HepG2 (cell line): Measurements from ENCODE around the gene GPATCH8. TPM values are rescaled to one million over a fixed set of nuclear protein-coding genes. Genes with fewer than 3 reads are reported as not detected.

ENCODE experiments used
- GZF1 ChIP-seq: sonication (generic); formaldehyde crosslinking; IDR thresholded peaks from 2 replicates; pipeline ENCODE4 v1.5.1; 2020; ENCODE audit warnings: mild to moderate bottlenecking, missing genetic modification reagents
- HOXA3 ChIP-seq: sonication (generic); formaldehyde crosslinking; IDR thresholded peaks from 2 replicates; pipeline ENCODE4 v1.5.0; 2020; ENCODE audit warnings: missing genetic modification reagents
- MED8 ChIP-seq: sonication (generic); formaldehyde crosslinking; IDR thresholded peaks from 2 replicates; pipeline ENCODE4 v1.8.1; 2023; ENCODE audit warnings: mild to moderate bottlenecking, missing genetic modification reagents; ENCODE audit not compliant: insufficient replicate concordance
- PHF8 ChIP-seq: sonication (generic); formaldehyde crosslinking; IDR thresholded peaks from 2 replicates; pipeline ENCODE4 v1.5.0; 2020; ENCODE audit warnings: missing genetic modification reagents
- POLR2AphosphoS2 ChIP-seq: IDR thresholded peaks from 2 replicates; pipeline ENCODE4 v1.6.1; 2011; ENCODE audit warnings: low read depth, low read length, improper control_type of control experiment
- SAFB2 ChIP-seq: sonication (generic); formaldehyde crosslinking; IDR thresholded peaks from 2 replicates; pipeline ENCODE4 v1.5.1; 2020; ENCODE audit warnings: missing genetic modification reagents, low read depth, mild to moderate bottlenecking, borderline replicate concordance
- SKI ChIP-seq: fragments of 450-650 bp; IDR thresholded peaks from one replicate; pipeline ENCODE4 v1.6.1; 2018; ENCODE audit warnings: mild to moderate bottlenecking; ENCODE audit not compliant: partially characterized antibody
- ZNF10 ChIP-seq: sonication (generic); formaldehyde crosslinking; IDR thresholded peaks from 2 replicates; pipeline ENCODE4 v1.4.0; 2020; ENCODE audit warnings: mild to moderate bottlenecking, low read depth, missing genetic modification reagents, borderline replicate concordance
- ZNF33B ChIP-seq: sonication (generic); formaldehyde crosslinking; IDR thresholded peaks from 2 replicates; pipeline ENCODE4 v1.5.1; 2020; ENCODE audit warnings: mild to moderate bottlenecking, missing genetic modification reagents
- polyA plus RNA-seq, 8 experiments: library from polyadenylated mRNA; depleted of rRNA in 3 of 8; stranded (reverse) in 7 of 8; unstranded in 1 of 8; fragments of >200 nt; fragmentation: Illumina TruSeq in 4 of 8; extraction: Trizol in 4 of 8; gene quantifications; 2 replicates each; pipeline versions ENCODE4 v1.2.1 to v1.2.3, GENCODE V29; 2011 to 2016; ENCODE audit warnings: low read depth in 4 of 8, missing spikeins in 1 of 8, mixed read lengths in 1 of 8; ENCODE audit not compliant: insufficient read depth in 1 of 8
- total RNA-seq, 5 experiments: library from RNA; depleted of rRNA; stranded (reverse); fragments of >200 nt; fragmentation: Illumina TruSeq; extraction: Trizol; gene quantifications; 2 replicates each; pipeline ENCODE4 v1.2.3, GENCODE V29; 2016; ENCODE audit warnings: low read depth in 1 of 5
- TF ChIP-seq, protein P1 (sequence below): sonication (generic); formaldehyde crosslinking; IDR thresholded peaks from 2 replicates; pipeline ENCODE4 v1.5.1; 2020; ENCODE audit warnings: missing genetic modification reagents, mild to moderate bottlenecking, borderline replicate concordance
- TF ChIP-seq, protein P2 (sequence below): sonication (generic); formaldehyde crosslinking; IDR thresholded peaks from 2 replicates; pipeline ENCODE4 v1.4.0; 2020; ENCODE audit warnings: mild to moderate bottlenecking, missing genetic modification reagents, borderline replicate concordance
- TF ChIP-seq, protein P3 (sequence below): sonication (generic); formaldehyde crosslinking; IDR thresholded peaks from 2 replicates; pipeline ENCODE4 v1.4.0; 2020; ENCODE audit warnings: mild to moderate bottlenecking, missing genetic modification reagents, borderline replicate concordance
- TF ChIP-seq, protein P4 (sequence below): sonication (generic); formaldehyde crosslinking; IDR thresholded peaks from 2 replicates; pipeline ENCODE4 v1.5.0; 2020; ENCODE audit warnings: mild to moderate bottlenecking, missing genetic modification reagents, borderline replicate concordance
- TF ChIP-seq, protein P5 (sequence below): sonication (generic); formaldehyde crosslinking; IDR thresholded peaks from 2 replicates; pipeline ENCODE4; 2020; ENCODE audit warnings: missing genetic modification reagents, mild to moderate bottlenecking, borderline replicate concordance

The GPATCH8 gene
- total and polyA plus RNA-seq, 2 of the 13 experiments (the other 11 are each of a cell fraction or from before 2014, with no cell fraction given): 20.7 to 21.5 TPM

DNA sequence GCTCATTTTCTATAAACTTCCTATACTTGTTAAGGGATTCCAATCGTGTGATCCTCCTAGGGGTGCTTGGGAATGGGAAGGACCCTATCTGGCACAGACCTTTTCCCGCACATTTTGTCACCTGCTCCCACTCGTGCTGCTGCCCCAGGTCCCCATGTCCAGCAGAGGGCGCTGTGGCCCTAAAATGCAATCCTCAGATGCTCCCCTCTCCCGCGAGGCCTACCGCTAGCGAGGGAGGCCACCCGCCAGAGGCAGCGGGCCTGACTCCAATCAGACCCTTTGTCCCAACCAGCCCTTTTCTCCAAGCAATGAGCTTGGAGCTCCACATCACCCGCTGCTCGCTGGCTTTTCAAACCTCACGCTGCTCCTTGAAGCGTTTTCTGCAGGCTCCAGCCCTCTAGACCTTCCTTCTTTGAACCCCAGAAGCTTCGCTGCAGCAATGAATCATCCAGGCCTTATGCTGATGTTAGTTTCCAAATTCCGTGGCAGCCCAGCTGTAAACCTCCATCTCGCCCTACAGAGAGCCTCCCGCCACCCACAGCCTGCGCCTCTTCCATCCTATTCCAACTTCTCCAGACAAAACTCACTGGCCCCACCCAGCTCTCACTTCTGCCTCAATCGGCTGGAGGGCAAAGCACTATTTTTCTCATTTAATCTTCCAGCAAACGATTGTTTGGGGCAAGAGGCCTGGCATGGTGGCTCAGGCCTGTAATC is 30.5 kb upstream of the GPATCH8 start (continued):
- no peak for TF ChIP-seq ZNF10 (CRISPR knock-in tag)
- TF ChIP-seq, protein P1, sequence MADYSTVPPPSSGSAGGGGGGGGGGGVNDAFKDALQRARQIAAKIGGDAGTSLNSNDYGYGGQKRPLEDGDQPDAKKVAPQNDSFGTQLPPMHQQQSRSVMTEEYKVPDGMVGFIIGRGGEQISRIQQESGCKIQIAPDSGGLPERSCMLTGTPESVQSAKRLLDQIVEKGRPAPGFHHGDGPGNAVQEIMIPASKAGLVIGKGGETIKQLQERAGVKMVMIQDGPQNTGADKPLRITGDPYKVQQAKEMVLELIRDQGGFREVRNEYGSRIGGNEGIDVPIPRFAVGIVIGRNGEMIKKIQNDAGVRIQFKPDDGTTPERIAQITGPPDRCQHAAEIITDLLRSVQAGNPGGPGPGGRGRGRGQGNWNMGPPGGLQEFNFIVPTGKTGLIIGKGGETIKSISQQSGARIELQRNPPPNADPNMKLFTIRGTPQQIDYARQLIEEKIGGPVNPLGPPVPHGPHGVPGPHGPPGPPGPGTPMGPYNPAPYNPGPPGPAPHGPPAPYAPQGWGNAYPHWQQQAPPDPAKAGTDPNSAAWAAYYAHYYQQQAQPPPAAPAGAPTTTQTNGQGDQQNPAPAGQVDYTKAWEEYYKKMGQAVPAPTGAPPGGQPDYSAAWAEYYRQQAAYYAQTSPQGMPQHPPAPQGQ (CRISPR knock-in tag): no peak
- TF ChIP-seq, protein P2, sequence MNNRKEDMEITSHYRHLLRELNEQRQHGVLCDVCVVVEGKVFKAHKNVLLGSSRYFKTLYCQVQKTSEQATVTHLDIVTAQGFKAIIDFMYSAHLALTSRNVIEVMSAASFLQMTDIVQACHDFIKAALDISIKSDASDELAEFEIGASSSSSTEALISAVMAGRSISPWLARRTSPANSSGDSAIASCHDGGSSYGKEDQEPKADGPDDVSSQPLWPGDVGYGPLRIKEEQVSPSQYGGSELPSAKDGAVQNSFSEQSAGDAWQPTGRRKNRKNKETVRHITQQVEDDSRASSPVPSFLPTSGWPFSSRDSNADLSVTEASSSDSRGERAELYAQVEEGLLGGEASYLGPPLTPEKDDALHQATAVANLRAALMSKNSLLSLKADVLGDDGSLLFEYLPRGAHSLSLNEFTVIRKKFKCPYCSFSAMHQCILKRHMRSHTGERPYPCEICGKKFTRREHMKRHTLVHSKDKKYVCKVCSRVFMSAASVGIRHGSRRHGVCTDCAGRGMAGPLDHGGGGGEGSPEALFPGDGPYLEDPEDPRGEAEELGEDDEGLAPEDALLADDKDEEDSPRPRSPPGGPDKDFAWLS (CRISPR knock-in tag): no peak
- TF ChIP-seq POLR2AphosphoS2: no peak
- no peak for TF ChIP-seq SKI
- no peak for TF ChIP-seq ZNF33B (CRISPR knock-in tag)
- no peak for TF ChIP-seq GZF1 (CRISPR knock-in tag)
- TF ChIP-seq SAFB2: no peak
- TF ChIP-seq, protein P3, sequence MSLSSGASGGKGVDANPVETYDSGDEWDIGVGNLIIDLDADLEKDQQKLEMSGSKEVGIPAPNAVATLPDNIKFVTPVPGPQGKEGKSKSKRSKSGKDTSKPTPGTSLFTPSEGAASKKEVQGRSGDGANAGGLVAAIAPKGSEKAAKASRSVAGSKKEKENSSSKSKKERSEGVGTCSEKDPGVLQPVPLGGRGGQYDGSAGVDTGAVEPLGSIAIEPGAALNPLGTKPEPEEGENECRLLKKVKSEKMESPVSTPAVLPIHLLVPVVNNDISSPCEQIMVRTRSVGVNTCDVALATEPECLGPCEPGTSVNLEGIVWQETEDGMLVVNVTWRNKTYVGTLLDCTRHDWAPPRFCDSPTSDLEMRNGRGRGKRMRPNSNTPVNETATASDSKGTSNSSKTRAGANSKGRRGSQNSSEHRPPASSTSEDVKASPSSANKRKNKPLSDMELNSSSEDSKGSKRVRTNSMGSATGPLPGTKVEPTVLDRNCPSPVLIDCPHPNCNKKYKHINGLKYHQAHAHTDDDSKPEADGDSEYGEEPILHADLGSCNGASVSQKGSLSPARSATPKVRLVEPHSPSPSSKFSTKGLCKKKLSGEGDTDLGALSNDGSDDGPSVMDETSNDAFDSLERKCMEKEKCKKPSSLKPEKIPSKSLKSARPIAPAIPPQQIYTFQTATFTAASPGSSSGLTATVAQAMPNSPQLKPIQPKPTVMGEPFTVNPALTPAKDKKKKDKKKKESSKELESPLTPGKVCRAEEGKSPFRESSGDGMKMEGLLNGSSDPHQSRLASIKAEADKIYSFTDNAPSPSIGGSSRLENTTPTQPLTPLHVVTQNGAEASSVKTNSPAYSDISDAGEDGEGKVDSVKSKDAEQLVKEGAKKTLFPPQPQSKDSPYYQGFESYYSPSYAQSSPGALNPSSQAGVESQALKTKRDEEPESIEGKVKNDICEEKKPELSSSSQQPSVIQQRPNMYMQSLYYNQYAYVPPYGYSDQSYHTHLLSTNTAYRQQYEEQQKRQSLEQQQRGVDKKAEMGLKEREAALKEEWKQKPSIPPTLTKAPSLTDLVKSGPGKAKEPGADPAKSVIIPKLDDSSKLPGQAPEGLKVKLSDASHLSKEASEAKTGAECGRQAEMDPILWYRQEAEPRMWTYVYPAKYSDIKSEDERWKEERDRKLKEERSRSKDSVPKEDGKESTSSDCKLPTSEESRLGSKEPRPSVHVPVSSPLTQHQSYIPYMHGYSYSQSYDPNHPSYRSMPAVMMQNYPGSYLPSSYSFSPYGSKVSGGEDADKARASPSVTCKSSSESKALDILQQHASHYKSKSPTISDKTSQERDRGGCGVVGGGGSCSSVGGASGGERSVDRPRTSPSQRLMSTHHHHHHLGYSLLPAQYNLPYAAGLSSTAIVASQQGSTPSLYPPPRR: no peak
- TF ChIP-seq, protein P4, sequence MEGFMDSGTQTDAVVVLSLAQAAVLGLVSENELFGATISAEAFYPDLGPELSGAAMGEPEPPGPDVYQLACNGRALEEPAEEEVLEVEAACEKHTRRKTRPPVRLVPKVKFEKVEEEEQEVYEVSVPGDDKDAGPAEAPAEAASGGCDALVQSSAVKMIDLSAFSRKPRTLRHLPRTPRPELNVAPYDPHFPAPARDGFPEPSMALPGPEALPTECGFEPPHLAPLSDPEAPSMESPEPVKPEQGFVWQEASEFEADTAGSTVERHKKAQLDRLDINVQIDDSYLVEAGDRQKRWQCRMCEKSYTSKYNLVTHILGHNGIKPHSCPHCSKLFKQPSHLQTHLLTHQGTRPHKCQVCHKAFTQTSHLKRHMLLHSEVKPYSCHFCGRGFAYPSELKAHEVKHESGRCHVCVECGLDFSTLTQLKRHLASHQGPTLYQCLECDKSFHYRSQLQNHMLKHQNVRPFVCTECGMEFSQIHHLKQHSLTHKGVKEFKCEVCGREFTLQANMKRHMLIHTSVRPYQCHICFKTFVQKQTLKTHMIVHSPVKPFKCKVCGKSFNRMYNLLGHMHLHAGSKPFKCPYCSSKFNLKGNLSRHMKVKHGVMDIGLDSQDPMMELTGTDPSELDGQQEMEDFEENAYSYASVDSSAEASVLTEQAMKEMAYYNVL: no peak
- TF ChIP-seq, protein P5, sequence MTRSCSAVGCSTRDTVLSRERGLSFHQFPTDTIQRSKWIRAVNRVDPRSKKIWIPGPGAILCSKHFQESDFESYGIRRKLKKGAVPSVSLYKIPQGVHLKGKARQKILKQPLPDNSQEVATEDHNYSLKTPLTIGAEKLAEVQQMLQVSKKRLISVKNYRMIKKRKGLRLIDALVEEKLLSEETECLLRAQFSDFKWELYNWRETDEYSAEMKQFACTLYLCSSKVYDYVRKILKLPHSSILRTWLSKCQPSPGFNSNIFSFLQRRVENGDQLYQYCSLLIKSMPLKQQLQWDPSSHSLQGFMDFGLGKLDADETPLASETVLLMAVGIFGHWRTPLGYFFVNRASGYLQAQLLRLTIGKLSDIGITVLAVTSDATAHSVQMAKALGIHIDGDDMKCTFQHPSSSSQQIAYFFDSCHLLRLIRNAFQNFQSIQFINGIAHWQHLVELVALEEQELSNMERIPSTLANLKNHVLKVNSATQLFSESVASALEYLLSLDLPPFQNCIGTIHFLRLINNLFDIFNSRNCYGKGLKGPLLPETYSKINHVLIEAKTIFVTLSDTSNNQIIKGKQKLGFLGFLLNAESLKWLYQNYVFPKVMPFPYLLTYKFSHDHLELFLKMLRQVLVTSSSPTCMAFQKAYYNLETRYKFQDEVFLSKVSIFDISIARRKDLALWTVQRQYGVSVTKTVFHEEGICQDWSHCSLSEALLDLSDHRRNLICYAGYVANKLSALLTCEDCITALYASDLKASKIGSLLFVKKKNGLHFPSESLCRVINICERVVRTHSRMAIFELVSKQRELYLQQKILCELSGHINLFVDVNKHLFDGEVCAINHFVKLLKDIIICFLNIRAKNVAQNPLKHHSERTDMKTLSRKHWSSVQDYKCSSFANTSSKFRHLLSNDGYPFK (CRISPR knock-in tag): 0 out of 2 replicates have a peak, but pooled peaks have one; percentile 31
- peak; percentile 54 for TF ChIP-seq PHF8
- no peak for TF ChIP-seq MED8
- TF ChIP-seq HOXA3 (CRISPR knock-in tag): peak; percentile 67
